ENCODE measurements around the gene SGCB.
"Not testable (repeated sequence)": the region's sequence is repeated elsewhere in the genome, so short reads cannot be mapped to it uniquely, and the experiment has no call there.

The SGCB gene, protein sequence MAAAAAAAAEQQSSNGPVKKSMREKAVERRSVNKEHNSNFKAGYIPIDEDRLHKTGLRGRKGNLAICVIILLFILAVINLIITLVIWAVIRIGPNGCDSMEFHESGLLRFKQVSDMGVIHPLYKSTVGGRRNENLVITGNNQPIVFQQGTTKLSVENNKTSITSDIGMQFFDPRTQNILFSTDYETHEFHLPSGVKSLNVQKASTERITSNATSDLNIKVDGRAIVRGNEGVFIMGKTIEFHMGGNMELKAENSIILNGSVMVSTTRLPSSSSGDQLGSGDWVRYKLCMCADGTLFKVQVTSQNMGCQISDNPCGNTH

GRCh38 chr4:52038103-52038912 is at the start of gene SGCB:
SGCB (minus strand) TSS chr4:52038299; CDS start chr4:52038259, 40 bp downstream.
- peak; percentile 93 for DNase-seq (ENCODE audit: low spot score)

DNA sequence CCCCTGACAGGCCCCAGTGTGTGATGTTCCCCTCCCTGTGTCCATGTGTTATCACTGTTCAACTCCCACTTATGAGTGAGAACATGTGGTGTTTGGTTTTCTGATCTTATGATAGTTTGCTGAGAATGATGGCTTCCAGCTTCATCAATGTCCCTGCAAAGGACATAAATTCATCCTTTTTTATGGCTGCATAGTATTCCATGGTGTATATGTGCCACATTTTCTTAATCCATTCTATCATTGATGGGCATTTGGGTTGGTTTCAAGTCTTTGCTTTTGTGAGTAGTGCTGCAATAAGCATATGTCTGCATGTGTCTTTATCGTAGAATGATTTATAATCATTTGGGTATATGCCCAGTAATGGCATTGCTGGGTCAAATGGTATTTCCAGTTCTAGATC is 48.3 kb upstream of the SGCB start:
- DNase-seq (ENCODE audit: low spot score) = not testable (repeated sequence)

DNA sequence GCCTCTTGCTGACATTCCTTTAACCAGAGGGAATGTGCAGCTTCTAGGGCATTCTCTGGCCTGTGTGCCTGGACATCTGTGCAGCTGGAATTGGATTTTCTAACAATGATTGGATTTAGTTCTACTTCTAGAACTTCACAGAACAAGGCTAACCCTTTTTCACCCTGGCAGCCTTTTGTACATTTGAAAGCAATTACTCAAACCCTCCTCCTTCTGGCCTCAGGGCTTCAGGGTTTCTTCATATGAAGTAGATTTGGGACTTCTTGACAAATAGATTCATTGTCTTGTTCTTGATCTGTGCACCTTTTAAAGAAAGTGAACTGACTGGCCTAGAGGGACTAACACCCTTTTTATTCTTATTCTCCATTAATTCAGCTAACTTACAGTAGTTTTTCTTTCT is 43.1 kb upstream of the SGCB start:
- DNase-seq (ENCODE audit: low spot score) = no peak

DNA sequence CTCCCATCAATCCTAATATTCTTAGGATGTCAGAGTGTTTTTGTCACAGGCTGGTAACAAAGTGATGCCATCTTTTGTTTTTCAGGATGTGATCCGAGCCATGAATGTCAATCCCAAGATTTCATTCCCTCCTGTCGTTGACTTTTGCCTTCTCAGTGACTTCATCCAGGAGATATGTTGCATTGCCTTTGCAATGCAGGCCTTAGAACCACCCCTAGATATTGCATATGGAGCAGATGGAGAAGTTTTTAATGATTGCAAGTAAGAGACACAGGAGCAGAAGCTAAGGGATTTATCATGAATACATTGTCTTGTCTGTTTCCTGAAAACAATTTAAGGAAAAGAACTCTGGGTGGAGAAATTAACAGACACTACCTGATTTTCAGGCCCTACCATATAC is 41.6 kb upstream of the SGCB start:
- no peak for DNase-seq (ENCODE audit: low spot score)

- DNase-seq (ENCODE audit: low spot score) = no peak
Observed at GRCh38 chr4:52076731-52077130, 38.6 kb upstream of the SGCB start.

DNA sequence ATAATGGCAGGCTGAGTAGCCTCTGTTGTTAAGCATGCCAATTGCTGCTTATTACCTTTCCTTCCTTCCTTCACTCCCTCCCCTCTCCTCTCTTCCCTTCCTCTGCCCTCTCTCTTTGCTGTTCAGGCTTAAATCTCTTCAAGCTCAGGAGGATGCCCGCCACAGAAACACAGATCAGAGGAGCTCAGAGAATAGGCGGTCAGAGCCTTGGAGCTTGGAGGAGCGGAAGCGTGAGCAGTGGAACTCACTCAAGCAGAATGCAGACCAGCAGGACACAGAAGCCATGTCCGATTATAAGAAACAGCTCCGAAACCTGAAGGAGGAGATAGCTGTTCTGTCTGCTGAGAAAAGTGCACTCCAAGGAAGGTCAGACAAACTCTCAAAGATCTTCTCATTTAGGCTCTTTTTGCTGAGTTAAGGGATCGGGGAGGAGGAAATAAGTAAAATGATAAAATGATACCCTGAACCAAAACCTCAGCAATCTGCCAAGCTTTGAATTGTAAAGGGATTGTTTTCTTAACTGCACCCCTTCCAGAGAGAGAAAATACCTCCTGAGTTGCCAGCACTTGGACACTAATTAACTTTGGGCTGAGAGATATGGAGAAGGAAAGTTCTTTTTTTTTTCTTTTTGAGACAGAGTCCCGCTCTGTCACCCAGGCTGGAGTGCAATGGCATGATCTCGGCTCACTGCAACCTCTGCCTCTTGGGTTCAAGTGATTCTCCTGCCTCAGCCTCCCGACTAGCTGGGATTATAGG is 33.9 kb upstream of the SGCB start:
- no peak for DNase-seq (ENCODE audit: low spot score)

DNA sequence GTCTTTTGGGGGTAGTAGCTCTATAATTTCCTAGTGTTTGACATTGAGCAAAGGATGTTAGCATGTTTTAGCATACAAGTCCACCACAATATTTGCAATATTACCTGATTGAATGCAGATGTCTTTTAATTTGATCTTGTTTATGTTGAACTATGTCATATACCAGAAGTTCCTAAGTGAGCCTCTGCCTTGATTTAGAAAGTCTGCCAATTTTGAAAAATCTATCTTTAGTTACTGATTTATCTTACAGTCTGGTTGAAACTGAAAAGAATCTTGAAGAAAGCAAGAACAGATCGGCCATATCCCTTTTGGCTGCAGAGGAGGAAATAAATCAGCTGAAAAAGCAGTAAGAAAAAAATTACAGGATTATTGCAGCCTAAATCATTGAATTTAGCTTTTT is 31.5 kb upstream of the SGCB start:
- no peak for DNase-seq (ENCODE audit: low spot score)

DNA sequence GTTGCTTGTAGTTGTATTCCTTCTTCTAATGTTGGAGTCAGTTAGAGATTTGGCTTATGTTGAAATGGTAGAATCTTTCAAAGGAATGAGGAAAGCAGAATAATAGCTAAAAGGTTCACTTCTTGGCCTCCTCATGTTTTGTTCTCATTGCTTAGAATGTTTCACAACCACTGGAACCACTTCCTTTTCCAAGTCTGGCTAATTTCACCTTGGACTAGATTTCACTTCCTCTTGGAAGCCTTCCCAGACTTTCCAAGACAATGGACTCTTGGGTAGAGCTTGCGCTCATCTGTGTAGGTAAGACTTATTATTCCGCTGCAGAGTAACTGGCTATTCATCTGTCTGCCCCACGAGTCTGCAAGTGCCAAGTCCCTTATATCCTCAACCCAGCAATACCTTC is 21.3 kb upstream of the SGCB start:
- DNase-seq (ENCODE audit: low spot score) = no peak

DNA sequence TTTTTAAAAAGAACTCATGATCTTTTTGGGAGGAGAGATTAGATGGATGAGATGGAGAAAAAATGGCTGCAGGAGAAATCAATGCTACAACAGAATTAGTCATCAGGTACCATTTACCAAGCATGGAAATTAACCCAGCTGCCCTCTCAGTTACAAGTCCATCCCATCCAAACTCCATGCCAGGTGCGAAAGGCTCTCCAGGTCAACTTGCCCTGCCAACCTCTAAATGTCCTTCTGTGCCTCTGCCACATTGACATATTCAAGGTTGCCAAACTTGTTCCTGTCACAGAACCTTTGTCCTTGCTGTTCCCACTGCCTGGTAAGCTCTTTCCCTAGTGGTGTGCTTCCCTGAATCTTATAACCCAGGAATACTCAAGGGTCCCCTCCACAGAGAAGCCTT is 20.2 kb upstream of the SGCB start:
- no peak for DNase-seq (ENCODE audit: low spot score)

GRCh38 chr4:52057196-52057595 is 19.1 kb upstream of the SGCB start:
- no peak for DNase-seq (ENCODE audit: low spot score)

DNA sequence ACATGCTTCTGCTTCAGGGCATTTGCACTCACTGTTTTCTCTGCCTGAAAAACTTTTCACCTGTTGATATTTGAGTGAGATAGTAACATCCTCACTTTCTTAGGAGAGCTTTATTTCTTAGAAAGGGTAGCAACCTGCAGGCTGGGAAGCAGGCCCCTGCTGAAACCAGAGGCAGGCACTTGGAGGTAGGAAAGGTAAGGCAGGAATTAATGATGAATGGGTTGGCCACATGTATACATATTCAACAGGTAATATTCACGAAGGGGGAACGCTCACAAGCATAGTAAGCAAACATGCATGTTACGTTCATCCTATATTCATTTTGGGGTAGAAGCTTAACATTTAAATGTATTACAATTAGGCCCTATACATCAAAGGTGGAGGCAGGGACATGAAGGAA is 16.2 kb upstream of the SGCB start:
- DNase-seq (ENCODE audit: low spot score) = no peak

DNA sequence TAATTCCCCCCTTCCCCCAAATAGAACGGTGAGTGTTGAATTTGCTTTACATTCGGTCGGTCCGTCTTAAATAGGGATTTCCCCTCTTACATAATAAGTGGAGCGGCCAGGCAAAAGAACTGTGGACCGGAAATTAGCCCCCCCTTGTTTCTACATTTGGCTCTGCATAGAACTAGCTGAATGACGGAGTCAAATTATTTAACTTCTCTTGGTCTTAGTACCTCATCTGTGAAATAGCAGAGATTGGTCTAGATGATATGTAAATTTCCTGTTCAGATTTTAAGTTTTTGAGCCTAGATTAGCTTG is 14.3 kb upstream of the SGCB start:
- DNase-seq (ENCODE audit: low spot score) = no peak

GRCh38 chr4:52051615-52052474 is 13.7 kb upstream of the SGCB start:
- peak; percentile 71 for DNase-seq (ENCODE audit: low spot score)

DNA sequence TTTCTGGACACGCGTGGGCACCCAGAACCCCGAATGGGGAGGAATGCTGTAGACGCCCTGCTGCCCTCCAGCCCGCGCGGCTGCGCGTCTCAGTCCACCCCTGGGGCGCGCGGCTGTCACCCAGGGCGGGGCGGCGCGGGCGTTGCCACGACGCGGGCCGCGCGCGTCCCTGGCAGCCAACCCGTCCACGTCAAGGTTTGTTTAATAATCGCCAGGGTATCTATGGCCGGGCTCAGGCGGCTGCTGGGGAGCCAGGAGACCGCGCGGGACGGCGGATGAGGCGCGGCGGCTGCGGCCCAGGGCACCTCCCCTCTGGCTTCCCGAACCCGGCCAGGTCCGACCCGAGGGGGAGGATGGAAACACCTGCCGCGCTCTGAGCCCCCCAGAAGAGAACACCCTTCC is 13.1 kb upstream of the SGCB start, which contains the start of gene SPATA18:
Gene SPATA18, plus strand, starts transcription at position 92 of the 402 bp plus-strand sequence. CDS start 401 bp downstream, outside the sequence.
- DNase-seq (ENCODE audit: low spot score) = peak; percentile 76

DNA sequence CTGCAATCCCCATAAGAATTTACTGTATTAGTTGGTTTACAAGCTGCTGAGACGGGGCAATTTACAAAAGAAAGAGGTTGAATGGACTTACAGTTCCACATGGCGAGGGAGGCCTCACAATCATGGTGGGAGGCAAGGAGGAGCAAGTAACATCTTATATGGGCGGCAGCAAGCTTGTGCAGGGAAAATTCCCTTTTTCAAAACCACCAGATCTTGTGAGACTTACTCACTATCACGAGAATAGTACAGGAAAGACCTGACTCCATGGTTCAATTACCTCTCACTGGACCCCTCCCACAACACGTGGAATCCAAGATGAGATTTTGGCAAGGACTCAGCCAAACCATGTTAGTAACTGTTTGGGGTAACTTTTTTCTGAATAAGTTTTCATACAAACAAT is 11.2 kb upstream of the SGCB start:
- DNase-seq (ENCODE audit: low spot score) = no peak

GRCh38 chr4:52045028-52045427 is 6.9 kb upstream of the SGCB start:
- DNase-seq (ENCODE audit: low spot score) = no peak

DNA sequence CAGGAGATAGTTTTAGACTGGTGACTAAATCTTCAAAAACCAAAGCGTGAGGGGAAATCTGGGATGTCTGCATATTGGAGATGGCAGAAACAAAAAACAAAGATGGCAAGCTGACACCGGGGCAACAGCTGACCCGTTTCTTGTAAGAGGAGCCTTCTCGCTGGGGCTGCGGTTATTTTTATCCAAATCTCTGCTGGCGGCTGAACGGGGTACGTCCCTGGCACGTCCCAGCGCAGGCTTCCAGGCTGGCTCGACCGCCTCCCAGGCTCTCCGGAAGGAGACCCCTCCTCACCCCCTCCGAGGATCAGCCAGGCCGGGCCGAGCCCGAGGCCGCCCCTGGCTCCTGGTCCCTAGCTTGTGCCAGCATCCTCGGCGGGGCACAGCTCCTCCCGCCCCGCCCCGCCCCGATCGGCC is 403 bp downstream of the SGCB start:
- peak; percentile 83 for DNase-seq (ENCODE audit: low spot score)

DNA sequence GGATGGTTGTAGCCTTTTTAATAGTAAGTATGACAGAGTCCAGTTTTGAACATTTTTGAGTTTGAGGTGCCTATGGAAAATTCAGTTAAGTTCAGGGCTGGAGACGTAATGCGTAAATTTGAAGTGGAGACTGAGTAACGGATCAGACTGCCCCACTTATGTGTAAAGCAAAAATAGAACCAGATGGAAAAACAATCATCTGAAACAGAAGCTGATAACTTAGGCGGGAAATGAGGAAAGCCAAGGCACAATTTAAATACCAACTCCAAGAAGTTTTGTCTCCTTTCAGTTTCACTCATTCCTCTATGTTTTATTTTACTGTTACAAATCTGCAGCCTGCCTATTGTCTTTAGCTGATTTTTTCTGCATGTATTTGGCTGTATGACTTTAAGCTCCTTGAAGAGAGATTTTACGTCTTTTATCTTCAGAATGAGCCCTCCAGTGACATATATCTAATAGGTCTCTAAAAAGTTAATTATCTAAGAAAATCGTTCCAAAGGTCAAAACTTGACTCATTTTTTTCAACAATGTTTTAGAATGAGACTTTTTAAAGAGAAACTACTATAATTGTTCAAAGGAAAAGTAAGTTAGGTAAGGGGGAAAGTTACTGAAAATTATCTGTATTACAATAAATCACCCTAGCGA is 1.1 kb downstream of the SGCB start:
- no peak for DNase-seq (ENCODE audit: low spot score)

- no peak for DNase-seq (ENCODE audit: low spot score)
Observed at GRCh38 chr4:52035190-52035589, 2.9 kb downstream of the SGCB start.

GRCh38 chr4:52032005-52032404 is 6.1 kb downstream of the SGCB start:
- DNase-seq (ENCODE audit: low spot score) = no peak

- no peak for DNase-seq (ENCODE audit: low spot score)
Observed at GRCh38 chr4:52028970-52029369, 9.1 kb downstream of the SGCB start.
